ENCODE results near the gene CFAP65.

GRCh38 chr2:219078951-219079350 lies 37.6 kb upstream of the CFAP65 start:
- TF ChIP-seq POLR2A (IDR thresholded peaks at IDR 0.05; ENCODE audit: low read length): no peak
- no peak for TF ChIP-seq GATA1 (IDR thresholded peaks at IDR 0.05; ENCODE audit: low read depth, low read length)

Measured in erythroblast (primary cell).